Hypothalamus (tissue), 51 donors: ENCODE data around the gene TNPO3.
A peak's percentile ranks its signal among the peaks of the same experiment; 100 is the strongest.

ENCODE experiments used
- DNase-seq, 51 donors: peaks; one replicate each; lab custom pipeline; 2025; lab: John Stamatoyannopoulos, UW

TNPO3 gene

DNA sequence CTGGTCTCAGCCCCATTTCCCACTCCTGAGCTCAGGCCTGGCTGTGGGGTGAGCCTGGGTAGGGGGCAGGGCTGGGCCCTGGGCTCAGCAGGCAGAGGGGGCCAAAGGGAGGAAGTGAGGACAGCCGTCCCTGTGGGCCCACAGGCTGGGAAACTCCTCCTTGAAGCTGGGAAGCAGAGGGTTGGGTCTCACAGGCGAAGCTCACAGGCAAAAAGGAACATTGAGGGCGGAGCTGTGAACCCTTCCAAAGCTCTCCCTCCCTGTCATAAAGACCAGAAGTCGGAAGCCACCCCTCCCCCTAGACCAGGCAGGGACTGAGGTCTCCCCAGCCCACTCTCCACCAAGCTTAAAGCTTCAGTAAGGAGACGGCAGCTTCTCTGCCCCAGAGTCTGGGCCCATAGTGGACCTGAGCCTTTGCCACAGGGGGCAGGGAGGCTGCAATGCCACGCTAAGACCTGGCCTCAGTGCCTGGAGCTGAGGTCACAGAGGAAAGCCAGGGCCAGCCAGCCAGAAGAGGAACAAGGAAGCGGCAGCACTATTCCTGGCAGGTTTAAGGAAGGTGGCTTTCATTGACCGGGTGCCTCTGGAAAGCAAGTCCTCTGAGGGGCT is 143.4 kb downstream of the TNPO3 start:
- DNase-seq, result no peak

DNA sequence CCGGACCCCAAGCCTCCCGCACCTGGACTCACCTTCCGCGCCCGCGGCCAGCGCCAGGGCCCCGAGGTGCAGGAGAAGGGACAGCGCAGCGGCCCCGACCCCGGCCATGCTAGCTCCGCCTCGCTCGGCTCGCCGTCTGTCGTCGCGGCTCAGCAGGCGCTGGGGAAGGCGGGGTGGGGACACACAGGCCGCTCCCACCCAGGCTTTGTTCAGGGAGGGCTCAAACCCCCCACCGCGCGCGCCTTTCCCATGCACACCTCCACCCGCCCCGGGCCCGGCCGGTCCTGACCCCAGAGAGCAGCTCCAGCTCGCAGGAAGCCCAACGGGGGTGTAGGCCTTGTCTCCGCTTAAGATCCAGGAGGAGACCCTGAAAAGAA is 144.4 kb downstream of the TNPO3 start, which contains the start of gene KCP:
KCP (minus strand) TSS at position 141 of the 377 bp plus-strand sequence; CDS start at position 108, 33 bp downstream.
- DNase-seq, result no peak

DNA sequence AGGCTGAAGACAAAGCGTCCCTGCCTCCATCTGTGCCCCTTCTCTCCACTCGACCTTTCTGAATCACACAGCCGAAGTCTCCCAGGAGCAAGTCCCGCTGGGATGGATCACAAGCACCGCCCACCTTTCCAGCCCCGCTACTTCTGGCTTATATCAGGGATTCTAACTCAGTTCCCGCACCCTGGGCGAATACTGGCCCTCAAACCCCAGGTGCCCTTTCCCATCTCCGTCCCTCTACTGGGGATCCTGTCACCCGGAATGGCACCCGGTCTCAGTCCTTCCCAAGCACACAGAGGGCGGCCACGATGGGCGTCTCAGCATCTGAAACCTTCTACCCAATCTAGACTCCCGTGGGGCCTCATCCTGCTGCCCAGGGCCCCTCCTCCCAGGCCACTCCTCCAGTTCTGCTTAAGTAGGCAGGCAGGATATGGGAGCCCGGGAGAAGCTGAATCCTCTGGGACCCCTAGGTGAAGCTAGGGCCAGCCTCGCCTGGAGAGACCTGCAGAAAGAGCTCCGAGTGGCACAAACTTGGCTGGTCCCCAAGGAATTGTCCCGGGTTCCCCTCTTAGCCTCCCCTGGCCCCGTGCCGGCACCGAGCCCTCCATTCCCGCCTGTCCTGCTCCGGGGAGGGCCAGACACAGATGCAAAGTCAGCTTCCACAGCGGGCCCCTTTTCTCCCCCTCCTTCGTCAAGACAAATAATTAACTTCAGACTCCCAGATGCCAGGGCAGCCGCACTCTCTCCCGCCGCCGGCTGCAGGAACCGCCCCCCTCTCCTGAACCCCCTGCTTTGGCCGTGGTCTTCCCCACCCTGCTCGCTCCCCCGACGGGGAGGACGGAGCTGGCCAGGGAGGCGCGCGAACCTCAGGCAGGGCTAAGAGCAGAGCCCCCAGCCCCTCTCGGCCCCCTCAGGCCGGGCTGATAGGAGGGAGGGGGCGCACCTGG is 145.0 kb downstream of the TNPO3 start:
- no peak for DNase-seq

DNA sequence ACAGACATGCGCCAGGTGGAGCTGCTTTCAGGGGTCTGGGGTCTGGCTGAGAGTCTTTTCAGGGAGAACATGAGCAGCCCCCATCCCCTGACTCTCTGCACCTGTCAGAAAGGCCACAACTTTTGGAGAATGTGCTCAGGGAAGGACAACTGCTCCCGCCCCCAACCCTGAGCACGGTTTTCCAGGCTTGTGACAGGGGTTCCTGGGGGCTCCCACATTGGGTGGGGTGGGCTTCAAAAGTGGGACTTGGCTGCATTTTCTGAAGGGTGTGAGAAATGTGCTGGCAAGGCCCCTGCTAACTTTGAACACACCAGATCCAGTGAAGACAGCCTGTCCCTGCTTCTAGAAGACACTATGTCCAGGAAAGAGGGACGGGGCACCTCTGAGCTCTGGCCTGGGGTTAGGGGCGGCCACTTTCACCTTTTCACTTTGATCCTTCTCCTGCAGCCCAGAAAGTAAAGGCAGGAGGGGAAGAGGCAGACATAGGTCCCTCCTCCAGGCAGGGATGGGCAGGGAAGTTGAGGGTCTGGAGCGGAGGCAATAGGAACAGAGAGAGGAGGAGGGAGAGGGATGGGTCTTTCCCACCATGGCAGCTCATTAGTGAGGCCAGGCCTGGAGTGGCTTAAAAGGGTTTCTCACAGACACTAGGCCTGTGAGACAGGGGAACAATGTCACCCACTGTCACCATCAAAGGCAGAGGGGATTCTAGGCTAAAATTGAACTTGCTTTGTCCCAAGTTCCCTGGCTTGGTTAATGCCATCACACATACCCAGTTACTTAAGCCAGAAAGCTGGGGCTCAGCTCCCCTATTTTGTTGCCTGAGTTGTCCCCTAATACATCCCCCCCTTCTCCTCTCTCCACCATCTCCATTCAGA is 145.9 kb downstream of the TNPO3 start:
- DNase-seq, result no peak

DNA sequence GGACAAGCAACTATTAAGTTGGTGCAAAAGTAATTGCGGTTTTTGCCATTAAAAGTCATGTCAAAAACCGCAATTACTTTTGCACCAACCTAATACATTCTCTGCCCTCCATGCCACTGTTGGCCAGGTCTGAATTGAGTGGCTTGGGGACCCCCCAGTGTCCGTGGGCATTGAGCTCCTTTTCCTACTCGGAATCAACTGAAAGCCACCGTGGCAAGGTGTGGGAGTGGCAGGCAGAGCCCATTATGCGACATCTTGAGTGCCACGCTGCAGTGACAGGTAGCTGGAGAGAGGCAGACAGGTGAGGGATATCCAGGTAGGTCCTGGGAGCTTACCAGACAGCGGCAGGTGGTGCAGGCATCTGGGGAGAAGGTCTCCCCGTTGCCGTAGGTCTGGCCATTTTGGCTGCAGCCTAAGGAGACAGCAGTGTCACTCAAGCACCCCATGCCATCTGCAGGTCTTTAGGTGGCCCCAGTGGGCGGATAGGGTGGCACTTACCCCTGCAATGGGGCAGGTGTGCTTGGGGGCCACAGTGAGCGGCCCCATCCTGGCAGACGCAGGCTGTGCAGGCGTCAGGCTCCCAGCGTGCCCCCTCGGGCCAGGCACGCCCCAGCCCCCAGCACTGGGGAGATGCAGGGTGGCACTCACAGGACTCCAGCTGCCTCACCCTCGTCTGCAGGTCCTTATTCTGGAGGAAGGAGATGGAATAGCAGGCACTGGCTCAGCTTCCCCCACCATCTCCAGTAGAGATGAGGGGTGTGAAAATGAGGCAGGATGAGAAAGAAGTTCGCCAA is 147.9 kb downstream of the TNPO3 start:
- DNase-seq, result no peak

DNA sequence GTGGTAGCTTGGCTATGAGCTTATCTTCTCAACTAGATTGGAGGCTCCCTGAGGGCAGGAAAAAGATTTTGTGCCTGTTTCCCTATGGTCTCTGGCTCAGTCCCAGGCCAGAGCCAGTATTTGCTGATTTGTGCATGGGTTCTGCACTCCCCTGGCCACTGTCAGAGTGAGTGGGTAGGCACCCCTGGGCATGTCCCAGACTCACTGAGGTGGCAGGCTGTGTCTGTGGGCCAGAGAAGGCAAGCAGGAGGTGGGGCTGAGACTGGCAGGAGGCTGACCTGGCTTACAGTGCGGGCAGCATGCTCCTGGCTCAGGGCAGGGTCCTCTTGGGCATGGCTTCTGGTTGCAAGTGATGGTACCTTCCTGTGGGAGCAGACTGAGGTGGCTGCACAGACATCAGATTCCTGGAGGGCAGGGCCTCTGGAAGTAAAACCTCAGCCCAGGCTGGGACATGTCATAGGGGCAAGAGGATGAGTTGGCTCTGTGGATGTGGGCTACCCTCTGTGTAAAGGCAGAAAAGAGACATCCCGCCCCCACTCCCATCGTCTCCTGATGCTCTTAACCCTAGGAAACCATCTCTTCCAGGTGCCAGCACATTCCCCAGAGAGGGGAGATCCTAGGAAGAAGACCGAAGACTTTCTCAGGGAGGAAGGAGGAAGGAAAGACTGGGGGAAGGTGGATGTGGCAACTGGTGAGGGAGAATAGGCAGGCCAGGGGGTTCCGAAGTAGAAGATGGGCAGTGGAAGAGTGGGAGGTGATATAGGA is 148.7 kb downstream of the TNPO3 start:
- no peak for DNase-seq

DNA sequence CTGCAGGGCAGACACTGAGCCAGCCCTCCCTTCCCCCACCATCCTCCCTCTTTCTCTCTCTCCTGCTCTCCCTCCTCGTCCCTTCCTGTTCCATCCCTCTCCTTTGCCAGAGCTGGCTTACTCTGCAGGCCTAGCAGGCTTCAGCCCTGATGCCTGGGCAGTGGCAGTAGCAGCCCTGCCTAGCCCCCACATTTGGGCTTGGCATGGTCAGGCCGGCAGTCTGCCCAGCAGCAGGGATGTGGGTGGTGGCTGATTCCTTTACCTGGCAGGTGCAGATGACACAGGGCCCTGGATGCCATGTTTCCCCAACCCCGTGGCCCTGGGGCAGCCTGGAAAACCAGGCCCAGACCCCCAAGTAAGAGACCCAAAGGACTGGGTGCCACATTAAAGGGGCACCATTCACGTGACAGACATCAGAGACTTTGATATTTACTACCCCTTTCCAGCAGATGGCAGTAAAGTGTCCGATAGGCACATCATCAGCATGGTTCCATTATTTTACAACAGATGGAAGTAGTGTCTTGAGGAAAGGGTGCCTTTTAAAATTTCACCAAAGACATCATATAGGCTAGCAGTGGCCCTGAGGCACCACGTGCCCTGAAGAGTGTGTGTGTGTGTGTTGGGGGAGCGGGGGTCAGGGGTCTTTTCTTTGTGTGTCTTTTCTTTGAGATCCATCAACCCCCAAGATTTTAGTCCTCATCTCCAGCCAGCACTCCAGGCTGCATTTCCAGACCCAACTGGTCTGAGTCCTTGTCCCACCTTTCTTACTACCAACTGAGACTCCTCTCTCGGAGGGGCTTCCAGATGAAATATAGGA is 150.3 kb downstream of the TNPO3 start:
- DNase-seq, result peak in 1 of 51 donors; percentile 3
